NCI-H345 (cell line): Measurements from ENCODE around the gene COL8A1.
"Not testable (repeated sequence)": the region's sequence is repeated elsewhere in the genome, so short reads cannot be mapped to it uniquely, and the experiment has no call there.

Experiments
- DNase-seq: peaks from one replicate; lab custom pipeline; 2025; lab: John Stamatoyannopoulos, UW

The COL8A1 gene

DNA sequence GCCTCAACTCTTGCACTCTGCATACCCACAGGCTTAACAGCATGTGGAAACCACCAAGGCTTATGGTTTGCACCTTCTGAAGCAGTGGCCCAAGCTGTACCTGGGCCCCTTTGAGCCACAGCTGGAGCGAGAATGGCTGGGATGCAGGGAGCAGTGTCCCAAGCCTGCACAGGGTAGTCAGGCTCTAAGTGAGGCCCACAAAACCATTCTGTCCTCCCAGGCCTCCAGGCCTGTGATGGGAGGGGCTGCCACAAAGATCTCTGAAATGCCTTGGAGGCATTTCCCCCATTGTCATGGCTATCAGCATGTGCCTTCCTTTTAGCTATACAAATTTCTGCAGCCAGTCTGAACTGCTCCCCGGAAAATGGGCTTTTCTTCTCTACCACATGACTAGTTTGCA is 166.8 kb downstream of the COL8A1 start:
- no peak for DNase-seq

DNA sequence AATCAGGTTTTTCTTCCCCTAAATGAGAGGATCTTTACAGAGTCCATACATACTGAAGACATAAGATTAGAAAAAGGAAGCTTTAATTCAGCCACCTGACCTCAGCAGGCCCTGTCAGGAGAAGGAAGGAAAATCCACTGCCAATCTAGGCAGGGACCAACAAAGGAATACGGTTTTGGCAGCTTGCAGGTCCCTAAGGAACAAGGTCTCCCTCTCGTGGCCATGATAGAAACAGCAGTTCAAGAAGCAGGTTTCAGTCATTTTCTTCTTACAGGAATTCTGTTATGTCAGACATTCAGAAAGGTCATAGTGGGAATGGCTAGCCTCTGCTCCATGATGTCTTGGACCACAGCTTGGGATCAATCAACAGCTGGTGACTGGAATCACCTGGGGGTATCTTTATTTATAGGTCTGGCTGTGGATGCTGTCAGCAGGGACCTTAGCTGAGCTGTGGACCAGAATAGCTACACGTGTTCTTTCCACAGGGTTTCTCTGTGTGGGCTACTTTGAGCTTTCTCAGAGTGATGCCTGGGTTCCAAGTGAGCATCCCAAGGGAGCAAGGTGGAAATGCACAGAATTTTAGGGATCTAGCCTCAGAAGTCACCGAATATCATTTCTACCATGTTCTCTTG is 169.9 kb downstream of the COL8A1 start:
- peak; percentile 39 for DNase-seq

DNA sequence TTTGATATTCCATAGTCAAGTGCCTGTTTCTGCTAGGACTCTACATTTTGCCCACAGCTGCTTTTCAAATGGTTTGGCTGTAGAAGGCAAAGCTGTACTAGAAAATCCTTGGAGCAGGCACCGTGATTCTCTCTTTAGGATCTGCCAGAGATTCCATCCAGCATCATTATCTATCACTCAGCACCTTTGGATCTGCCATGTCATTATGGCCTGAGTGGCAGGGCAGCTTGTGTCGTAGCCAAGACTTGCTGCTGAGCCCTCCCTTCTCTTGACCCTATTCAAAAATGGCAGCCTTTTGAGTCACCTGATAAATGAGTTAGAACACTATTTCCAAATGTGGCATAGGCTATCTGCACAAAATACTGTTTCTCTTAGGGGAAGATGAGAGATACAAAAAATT is 171.2 kb downstream of the COL8A1 start:
- DNase-seq, result no peak

DNA sequence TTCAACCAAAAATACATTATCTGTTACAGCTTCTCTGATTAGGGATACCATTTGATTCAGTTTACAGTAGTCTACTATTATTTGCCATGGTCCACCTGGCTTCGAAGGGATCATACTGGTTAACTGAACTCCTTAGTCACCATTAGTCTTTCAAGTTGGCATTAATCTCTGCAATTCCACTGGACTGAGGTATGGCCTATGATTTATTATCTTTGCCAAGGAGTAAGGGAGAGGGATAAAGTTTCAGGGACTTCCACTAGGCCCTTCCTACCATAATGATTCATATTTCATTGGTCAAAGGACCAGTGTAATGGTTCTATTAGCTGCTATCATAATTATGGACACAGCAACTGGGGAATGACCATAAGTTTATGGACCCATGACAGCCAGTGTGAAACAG is 172.0 kb downstream of the COL8A1 start:
- DNase-seq, result no peak

DNA sequence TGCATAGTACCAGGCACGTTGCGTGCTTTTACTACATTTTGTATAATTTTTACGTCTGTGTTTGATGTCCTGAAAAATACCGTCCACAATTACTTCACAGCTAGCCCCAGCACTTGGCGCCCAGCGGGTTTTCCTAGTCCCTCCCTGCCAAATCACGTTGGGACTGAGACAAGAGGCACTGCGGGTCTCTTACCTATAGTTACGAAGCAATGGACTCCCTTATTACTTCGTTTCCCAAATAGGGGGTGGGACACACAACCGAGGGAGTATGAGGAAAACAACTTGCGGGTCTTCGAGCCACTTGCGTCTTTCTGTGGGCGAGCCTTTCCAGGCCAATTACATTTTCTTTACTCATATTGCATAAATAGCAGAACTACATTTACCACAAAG is 178.6 kb downstream of the COL8A1 start:
- DNase-seq, result peak; percentile 10

DNA sequence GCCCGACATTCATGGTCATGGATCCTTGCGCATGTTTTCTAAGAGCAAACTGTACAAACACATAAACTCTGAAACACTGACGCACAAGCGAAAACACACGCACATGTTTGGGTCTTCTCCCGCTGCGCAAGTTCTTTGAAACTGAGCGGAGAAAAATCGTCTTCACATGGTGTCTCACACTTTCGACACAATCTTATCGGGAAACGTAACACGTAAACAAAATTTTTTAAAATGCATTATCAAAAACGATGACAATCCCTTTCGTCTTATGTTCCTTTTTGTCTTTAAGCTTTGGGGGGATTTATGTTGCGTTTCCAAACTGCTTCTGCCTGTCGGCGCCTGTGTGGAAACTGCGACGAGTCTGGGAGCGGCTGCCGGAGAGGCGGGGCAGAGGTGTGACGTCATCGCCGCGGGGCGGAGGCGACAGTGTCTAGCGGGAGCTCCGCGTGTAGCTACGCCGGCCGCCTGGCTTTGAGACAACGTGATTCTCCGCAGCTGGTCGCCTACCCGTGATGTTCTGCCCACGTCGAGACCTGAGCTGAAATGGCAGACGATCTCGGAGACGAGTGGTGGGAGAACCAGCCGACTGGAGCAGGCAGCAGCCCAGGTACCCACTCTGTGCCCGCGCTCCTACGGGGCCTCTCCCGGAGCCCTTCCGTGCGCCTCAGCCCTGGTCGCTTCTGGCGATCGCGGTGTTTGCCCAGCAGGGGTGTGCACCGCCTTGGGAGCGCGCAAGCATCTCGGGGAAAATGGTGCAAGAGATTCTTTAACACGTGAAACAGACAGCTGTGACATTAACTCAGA is 179.2 kb downstream of the COL8A1 start, which contains the start of gene CMSS1:
Gene CMSS1, plus strand, starts transcription at position 426 of the 804 bp plus-strand sequence.
- peak; percentile 82 for DNase-seq

DNA sequence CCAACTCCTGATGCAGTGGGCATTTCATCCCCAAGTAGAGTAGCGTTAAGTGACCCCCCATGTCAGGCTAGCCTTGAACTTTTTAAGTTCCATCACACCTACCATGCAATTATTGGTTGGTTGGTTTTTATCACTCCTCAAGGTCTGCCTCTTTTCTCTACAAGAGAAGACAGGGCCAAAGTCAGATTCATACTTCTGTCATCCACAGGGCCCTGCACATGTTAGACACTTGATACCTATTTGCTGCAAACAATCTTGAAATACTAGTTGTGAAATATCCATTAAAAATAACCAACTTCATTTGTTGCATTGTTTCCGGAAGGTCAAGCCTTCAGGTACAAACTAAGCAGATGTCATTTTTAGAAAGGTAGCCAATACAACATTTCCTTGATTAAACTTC is 180.4 kb downstream of the COL8A1 start:
- DNase-seq, result no peak

DNA sequence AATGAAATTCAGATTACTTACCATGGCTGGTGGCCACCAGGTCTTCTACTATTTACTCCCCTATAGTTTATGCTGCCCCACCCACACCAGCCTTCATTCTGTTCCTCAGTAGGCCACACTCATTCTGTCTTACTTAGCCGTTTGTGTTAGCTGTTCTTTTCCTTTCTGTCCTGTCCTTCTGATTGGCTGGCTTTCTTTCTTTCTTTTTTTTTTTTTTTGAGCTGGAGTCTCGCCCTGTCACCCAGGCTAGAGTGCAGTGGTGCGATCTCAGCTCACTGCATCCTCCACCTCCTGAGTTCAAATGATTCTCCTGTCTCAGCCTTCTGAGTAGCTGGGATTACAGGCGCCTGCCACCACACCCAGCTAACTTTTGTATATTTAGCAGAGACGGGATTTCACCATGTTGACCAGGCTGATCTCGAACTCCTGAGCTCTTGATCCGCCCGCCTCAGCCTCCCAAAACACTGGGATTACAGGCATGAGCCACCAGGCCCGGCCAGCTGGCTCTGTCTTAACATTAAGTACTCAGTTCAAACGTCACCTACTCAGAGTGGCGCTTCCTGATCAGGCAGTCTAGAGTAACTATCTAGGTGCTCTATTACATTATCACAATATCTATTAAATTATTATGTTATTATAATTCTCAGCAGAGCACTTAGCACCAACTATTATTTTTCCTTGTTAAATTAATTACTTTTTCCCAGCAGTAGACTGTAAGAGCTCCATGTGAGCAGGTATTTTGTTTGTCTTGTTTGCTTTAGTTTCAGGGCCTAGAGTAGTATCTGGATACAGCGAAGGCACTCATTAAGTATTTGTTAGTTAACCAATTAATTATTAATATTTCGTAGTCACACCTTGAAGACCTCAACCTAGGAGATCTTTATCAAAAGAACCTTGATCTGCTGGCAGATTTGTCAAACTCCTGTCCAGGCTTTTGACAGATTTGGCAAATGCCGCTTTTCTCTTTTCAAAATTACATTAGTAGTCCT is 185.6 kb downstream of the COL8A1 start:
- no peak for DNase-seq

DNA sequence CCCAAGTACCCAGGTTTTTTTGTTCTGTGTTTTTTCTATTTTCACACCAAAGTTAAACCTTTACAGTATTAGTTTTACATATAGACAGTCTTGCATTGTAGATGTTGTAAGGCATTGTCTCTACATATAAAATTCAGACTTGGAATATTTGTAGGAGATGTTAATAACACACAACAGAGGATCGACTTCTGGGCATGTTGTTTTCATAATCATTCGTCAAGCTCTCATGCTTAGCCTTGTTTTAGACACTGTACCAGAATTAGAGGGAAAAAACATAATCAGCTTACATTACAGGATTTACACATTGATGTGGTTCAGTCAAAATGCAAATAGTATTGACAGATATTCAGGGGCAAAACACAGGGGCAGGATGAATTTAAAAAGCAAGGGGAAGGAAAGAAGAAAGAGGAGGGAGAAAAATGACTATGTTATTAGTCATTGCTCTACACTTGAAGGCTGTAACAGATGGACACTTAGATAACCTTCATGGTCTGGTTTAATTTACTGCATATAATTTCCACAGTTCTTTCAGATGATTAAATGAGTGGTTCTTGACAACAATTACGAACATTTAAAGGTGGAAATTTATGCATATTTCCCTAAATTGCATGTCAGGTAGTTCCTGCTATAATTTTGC is 186.7 kb downstream of the COL8A1 start:
- DNase-seq, result no peak

DNA sequence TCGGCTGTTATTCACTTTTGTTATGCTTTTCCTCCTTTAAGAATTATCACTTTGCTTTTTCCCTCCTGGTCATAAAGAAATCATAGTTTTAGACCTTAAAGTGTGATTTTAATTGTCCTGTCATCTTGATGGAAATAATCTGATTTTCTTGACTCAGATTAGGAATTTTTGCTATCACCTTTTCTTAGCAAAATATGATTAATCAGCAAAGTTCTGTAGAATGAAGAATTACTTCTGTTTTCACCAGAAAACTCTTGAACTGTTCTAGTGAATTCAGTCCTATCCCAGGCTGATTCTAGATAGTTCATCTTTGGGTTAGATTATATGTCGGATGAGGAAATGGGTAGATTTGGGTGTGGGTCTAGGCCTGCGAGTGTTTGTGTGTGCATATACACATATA is 191.4 kb downstream of the COL8A1 start:
- no peak for DNase-seq

DNA sequence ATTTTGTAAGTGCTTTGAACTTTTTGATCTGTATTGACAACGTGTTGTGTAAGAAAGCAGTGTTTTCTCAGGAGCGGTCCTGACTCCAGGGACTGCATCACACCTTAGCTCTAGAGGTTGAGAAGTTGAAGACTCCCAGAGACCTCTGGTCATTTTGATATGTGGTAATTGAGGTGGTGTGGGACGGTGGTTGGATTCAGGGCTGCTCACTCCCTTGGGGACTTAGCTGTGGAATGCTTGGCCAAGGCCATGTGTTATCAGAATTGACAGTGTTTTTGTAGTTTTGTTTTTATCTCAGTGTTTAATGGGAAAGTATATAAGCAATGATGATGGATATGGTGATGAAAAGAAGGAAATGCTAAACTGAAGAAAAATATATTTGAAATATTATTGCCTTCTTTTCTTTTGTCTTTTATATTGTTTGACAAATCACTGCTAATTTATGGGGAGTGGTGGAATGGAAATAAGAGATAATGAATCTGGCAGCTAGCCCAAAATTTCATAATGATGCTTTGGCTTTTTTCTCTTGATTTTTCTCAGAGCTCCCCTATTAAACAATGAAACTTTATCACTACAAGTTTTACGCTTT is 195.3 kb downstream of the COL8A1 start:
- DNase-seq, result no peak

DNA sequence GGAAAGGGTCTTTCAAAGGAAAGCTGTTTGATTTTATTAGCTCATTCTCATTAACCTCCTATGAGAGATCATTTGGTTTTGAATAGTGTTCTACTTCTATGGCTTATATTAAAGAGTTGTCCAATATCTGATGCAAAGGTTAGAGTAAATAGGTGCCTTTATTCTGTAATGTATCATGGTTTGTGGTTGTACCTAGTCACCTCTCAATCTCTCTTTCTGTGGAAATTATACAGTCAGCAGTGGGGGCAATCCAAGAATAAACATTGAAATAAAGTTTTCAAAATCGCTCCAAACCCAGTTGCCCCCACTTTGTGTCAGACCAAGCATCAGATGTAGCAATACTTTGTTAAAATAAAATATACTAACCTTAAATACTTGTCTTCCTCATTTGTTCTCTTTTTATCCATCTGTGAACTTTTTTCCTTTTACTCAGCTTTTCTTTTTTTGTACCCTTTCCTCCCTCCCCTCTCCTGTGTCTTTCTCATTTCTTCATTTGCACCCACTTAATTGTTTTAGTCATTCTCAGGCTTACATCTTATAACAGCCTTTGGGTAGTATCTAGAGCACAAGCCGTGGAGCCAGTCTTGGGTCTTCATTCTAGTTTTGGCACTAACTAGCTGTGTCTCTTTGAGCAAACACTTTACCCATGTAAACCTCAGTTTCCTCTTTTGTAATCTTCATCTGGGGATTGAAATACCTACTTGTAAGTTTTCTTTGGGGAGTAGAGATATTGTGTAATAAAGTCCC is 196.0 kb downstream of the COL8A1 start:
- DNase-seq, result no peak

DNA sequence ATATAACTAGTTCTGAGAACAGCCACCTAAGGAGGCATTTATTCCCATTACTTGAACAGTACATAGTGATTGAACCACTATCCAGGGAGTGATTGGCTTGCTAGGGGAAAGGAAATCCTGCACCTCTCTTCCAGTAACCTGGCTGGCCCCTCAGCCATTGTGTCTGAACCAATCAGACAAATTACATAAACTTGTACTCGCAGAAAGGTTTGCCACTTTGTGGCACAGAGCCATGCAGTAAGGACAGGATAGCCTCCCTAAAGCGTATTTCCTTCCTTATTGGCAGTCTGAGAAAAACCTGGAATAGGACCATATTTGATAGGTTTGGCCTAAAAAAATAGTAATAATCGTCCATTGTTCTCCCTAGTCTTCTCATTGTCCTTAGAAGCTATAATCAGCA is 198.3 kb downstream of the COL8A1 start:
- no peak for DNase-seq

DNA sequence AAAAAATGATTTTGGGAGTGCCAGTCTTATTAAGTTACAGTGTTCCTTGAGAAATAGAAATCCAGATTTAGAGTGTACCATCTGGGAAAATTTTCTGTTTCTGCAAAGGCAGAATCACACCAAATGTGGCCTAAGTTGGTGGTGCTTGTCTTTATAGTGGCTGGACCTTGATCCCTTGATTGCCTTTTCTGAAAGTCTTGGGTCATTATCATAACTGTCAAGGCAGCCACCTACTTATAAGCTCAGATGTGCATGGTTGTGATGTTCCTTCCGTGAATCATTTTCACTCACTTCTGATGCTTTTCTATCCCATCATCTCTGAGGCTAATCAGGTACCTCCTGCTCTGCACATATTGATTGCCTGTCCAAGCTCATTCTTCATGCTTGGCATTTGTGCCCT is 199.3 kb downstream of the COL8A1 start:
- no peak for DNase-seq

DNA sequence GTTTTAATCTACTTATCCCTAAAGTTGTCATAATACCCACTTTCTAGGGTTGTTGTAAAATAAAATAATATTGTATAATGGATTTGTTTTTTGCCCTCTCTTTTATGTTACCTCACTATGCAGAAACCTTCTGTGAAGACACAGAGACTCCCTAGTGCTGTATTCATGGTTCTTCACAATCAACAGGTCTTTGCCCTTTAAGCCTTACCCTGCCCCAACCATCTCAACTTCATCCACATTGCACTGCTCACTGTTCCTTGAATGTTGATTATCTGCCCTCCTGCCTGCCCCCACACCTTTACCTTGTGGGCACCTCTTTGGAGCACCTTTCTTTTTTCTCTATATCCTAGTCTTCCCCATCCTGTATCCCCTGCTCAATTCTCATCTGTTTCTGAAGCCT is 200.4 kb downstream of the COL8A1 start:
- DNase-seq, result no peak

DNA sequence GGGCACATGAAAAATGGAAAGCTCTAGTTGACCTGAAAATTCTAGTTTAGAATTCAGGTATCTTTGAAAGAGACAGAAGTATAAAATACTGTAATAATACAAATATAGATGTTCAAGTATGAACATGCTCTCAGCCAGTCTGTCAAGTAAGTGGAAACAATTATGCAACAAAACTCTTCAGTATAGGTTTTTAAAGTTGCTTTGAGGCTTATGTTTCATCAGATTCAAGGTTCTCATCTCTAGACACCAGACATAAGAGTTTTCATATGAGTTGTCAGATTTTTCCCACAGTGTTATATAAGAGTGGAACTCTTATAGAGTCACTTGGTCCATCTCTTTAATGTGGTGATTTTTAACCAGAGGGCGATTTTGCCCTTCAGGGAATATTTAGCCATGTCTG is 201.2 kb downstream of the COL8A1 start:
- no peak for DNase-seq

DNA sequence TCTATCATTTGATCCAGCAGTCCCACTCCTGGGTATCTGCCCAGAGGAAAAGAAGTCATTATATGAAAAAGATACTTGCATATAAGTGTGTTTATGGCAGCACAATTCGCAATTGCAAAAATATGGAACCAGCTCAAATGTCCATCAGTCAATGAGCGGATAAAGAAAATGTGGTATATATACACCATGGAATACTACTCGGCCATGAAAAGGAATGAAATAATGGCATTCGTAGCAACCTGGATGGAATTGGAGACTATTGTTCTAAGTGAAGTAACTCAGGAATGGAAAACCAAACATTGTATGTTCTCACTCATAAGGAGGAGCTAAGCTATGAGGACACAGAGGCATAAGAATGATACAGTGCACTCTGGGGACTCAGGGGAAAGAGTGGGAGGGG is 203.6 kb downstream of the COL8A1 start:
- not testable (repeated sequence) for DNase-seq

DNA sequence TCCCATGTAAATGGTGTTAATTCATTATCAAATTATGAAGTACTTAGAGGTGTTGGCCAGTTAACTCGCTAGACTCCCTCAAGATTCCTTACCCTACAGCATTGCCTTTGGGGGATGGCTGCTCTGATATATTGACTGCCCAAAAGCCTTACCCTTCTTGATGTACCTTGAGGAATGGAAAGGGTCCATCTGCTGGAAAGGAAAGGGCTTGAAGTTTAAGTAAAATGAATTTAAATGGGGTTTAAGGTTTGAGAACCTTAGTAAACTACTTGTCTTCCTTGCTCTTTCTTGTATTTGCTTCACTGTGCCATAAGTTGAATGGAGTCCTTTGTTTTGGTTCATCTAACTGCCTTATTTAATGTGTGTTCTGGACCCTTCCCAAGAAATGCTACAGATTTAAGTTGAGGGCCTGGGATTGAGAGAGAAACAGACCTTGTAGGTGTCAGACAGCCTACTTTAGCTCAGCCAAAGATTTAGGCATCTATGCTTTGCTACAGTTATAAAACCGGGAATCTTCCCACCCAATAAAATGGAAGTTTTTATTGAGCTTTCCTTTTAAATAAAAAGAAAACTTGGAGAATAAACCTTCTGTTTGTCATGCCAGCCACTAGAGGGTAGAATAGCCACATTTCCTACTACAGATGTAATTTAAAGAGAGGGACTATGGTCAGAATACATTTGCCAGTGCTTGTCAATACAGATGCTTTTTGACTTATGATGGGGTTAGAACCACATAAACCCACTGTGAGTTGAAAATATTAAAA is 204.6 kb downstream of the COL8A1 start:
- DNase-seq, result no peak

DNA sequence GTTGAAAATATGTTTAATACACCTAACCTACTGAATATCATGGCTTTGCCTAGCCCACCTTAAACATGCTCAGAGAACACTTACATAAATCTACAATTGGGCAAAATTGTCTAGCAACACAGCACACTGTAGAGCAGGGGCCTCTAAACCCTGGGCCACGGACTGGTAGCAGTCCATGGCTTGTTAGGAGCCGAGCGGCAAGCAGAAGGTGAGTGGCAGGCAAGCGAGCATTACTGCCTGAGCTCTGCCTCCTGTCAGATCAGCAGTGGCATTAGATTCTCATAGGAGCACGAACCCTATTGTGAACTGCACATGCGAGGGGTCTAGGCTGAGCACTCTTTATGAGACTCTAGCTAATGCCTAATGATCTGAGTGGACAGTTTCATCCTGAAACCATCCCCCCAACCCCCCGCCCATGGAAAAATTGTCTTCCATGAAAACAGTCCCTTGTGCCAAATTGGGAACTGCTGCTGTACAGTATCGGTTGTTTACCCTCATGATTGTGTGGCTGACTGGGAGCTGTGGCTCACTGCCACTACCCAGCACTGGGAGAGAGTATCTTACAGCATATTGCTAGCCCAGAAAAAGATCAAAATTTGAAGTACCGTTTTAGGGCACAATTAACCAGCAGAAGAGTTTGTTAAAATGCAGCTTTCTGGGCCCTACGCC is 205.3 kb downstream of the COL8A1 start:
- no peak for DNase-seq

DNA sequence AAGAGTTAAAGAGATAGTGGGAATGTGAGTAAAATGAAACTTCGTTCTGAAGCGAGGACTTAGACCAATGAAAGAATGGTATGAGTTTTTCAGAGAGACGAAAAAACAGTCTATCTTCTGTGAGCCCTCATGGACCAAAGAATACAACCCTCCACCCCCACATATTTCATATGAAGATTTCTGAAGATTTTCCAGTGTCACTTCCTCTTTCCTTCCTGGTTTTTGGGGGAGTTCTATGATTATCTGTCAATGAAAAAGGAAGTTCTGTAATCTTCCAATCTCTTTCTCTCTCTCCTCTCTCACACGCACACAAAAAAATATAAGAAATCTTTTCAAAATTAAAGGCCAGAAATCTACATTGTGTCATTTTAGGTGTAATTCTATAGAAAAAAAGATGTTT is 206.9 kb downstream of the COL8A1 start:
- no peak for DNase-seq
